Right ventricle myocardium superior (tissue), 1 donor: ENCODE data around the gene BLCAP. TPM values are rescaled to one million over a fixed set of nuclear protein-coding genes. Genes with fewer than 3 reads are reported as not detected.
"Not testable (repeated sequence)": the region's sequence is repeated elsewhere in the genome, so short reads cannot be mapped to it uniquely, and the experiment has no call there.

Experiments
- ATAC-seq: fragments of 200-7000 bp; cut with Tn5 transposase; one replicate; pipeline ENCODE4 v1.9.1; 2020; ENCODE audit warnings: mild to moderate bottlenecking; ENCODE audit not compliant: poor library complexity
- DNase-seq: peaks from one replicate; pipeline ENCODE4 v3.0.0-alpha.2; 2020
- intact Hi-C: fragments of 100-400 bp; cut with DNase I; formaldehyde crosslinking; loops from one replicate; pipeline ENCODE4 v1.11.2; 2022
- total RNA-seq: library from RNA; stranded (reverse); fragmentation: NEBNext Ultra II Directional; extraction: Animal tissue kit (Norgen Biotek cat#: 25700); gene quantifications from one replicate; pipeline ENCODE4 v1.2.1, GENCODE V29; 2021
- donor health status: DM: no; HTN: yes; CAD: no; lungs with severe emphysema.

Gene BLCAP
- total RNA-seq, 1 donor from 2014 or later, result 90.2 TPM

- DNase-seq (no peak), ATAC-seq (no peak)
- intact Hi-C loops, result loop anchor here (10.0 kb wide), 1 partner anchor 434 kb away; no protein-coding TSS in a partner anchor
Measured at GRCh38 chr20:37560629-37561028, 33.0 kb upstream of the BLCAP start.

- DNase-seq (no peak), ATAC-seq (no peak)
- intact Hi-C loops, result loop anchor here (10.0 kb wide), 1 partner anchor 435 kb away; no protein-coding TSS in a partner anchor
Measured at GRCh38 chr20:37559312-37560027, 31.8 kb upstream of the BLCAP start.

DNA sequence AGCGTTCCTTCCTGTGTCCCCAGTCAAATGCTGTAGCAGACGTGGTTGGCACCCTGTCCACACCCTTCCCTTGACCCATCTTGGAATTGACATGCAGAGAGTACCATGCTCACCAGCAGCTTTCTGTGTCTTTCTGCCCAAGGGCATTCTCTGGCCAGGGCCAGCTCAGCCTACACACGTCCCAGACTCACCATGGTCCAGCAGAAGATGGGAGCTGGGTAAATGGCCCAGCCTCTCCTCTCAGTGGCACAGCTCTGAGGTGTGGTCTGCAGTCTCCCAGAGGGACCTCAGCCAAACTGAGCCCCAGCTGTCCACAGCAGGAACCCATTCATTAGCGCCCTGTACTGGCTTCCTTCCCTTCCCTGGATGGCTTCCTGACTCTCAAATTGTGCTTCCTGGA lies 31.1 kb upstream of the BLCAP start:
- intact Hi-C loops, result no loop called here
- no peak for ATAC-seq

DNA sequence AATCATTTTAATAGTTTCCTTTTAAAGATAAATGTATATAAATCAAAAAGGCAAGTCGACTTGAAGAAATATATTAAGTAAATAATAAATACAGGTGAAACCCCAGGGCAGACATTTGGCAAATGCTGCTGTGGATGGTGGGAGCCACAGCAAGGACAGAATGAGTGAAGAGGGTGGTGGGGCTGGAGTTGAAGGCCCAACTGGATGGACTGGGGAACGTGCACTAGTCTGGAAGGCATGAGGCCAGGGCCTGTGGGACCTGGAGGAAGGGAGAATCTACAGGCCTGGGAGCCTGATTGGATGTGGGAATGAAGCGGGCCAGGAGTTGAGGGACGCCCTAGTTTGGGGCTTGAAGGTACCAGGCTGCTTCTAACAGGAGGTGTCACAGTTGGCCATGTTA lies 30.6 kb upstream of the BLCAP start:
- ATAC-seq (no peak), DNase-seq (no peak)
- intact Hi-C loops, result no loop called here

More for the DNA sequence above, 31.1 kb upstream of the BLCAP start:
- no peak for DNase-seq

DNA sequence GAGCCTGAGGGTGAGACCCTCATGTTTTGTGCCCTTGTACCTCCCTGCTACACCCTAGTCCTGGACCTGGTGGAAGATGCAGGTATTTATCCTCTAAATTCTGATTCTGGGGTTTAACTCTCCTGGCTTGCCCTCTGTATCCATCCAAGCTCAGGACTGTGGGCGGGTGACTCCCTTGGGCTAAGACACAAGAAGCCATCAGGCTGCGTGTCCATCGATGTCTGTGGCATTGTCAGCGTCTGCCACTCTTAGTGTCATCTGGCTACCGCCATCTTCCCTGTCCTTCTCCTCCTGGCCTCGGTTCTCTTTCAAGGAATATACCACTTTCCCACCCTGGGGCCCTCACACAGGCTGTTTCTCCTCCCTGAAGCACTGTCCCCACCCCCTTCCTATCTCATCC lies 28.9 kb upstream of the BLCAP start:
- intact Hi-C loops, result no loop called here
- ATAC-seq, result no peak

GRCh38 chr20:37554721-37555298 lies 27.1 kb upstream of the BLCAP start:
- intact Hi-C loops, DNase-seq, ATAC-seq: not testable (repeated sequence)

More for the DNA sequence above, 28.9 kb upstream of the BLCAP start:
- DNase-seq, result no peak

GRCh38 chr20:37552415-37552814 lies 24.7 kb upstream of the BLCAP start:
- intact Hi-C loops, result no loop called here
- DNase-seq, result no peak
- no peak for ATAC-seq

- DNase-seq, ATAC-seq, intact Hi-C loops: not testable (repeated sequence)
Measured at GRCh38 chr20:37551660-37552059, 24.0 kb upstream of the BLCAP start.

DNA sequence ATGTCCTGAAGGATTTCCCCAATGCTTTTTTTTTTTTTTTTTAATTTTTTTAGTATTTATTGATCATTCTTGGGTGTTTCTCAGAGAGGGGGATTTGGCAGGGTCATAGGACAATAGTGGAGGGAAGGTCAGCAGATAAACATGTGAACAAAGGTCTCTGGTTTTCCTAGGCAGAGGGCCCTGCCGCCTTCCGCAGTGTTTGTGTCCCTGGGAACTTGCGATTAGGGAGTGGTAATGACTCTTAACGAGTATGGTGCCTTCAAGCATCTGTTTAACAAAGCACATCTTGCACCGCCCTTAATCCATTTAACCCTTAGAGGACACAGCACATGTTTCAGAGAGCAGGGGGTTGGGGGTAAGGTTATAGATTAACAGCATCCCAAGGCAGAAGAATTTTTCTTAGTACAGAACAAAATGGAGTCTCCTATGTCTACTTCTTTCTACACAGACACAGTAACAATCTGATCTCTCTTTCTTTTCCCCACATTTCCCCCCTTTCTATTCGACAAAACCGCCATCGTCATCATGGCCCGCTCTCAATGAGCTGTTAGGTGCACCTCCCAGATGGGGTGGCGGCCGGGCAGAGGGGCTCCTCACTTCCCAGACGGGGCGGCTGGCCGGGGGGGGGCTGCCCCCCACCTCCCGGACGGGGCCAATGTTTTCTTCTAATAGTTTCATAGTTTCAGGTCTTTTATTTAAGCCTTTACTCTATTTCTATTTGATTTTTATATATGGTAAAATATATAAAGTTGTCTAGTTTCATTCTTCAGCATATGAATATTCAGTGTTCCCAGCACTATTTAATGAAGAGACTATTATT lies 22.6 kb upstream of the BLCAP start:
- ATAC-seq, intact Hi-C loops, DNase-seq: not testable (repeated sequence)

GRCh38 chr20:37547912-37548311 lies 20.2 kb upstream of the BLCAP start:
- DNase-seq (no peak), ATAC-seq (no peak)
- intact Hi-C loops, result no loop called here

DNA sequence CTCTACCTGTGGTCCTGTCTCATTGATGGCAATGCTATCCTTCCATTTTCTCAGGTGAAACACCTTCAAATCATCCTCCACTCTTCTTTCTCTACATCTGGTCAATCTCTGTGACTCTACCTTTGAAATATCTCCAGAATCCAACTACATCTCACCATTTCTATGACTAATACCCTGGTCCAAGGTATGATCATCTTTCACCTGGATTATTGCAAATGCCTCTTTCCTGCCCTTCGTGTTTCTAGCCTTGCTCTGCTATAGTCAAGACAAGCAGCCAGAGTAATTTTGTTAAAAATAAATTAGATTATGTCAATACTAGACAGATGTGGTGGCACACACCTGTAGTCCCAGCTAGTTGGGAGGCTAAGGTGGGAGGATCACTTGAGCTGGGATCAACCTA lies 17.8 kb upstream of the BLCAP start:
- ATAC-seq, result no peak
- DNase-seq, result no peak
- intact Hi-C loops, result no loop called here

GRCh38 chr20:37544386-37544785 lies 16.7 kb upstream of the BLCAP start:
- no peak for ATAC-seq
- intact Hi-C loops, result no loop called here
- no peak for DNase-seq

DNA sequence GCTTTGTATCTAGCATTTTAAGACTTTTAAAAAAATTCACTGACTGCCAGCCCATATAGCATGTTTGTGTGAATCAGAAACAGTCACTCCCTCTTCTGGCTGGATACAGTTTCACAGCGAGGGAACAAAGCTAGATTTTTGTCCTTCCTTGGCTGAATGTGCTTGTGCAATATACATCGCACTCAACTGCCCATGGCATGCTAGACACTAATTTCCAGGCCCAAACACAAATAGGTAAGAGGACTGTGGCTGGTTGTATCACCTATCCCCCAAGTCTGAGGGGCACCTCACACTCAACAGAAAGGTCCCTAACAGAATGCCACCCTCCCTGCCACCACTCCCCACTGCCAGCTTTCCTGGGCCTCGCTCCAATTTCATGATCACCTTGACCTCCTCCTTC lies 16.2 kb upstream of the BLCAP start:
- ATAC-seq (no peak), DNase-seq (no peak)
- intact Hi-C loops, result no loop called here

DNA sequence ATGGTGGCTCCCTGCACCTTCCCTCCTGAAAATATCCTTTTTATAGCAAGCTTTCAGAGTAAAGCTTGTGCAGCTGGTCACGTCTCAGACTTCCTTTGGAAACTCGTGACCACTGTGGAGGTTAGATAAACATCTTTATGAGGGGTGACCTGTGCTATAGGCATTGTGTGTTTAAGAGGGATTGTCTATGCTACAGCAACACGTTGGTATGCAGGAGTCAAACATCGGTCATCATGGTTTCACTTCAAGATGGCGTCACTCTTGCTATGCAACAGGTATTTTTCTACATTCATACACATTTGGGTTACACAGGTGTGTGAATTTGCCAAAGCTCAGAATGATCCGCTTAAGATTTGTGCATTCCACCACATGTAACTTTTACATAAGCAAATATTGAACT lies 14.6 kb upstream of the BLCAP start:
- no peak for DNase-seq
- ATAC-seq, result no peak
- intact Hi-C loops, result no loop called here

GRCh38 chr20:37541326-37541725 lies 13.7 kb upstream of the BLCAP start:
- ATAC-seq, result no peak
- no peak for DNase-seq
- intact Hi-C loops, result no loop called here

DNA sequence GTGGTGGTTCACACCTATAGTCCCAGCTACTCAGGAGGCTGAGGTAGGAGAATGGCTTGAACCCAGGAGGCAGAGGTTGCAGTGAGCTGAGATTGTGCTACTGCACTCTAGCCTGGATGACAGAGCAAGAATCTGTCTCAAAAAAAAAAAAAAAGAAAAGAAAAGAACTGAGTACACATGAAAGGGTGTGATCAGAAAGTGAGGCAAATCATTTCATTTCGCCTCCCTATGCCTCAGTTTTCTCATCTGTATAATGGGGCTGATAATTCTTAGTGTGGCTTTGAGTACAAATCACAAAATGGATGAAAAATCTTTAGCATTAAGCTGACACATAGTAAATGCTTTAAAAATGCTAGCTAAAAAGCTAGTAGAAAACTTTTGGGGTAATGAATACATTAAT lies 13.2 kb upstream of the BLCAP start:
- DNase-seq, ATAC-seq, intact Hi-C loops: not testable (repeated sequence)

DNA sequence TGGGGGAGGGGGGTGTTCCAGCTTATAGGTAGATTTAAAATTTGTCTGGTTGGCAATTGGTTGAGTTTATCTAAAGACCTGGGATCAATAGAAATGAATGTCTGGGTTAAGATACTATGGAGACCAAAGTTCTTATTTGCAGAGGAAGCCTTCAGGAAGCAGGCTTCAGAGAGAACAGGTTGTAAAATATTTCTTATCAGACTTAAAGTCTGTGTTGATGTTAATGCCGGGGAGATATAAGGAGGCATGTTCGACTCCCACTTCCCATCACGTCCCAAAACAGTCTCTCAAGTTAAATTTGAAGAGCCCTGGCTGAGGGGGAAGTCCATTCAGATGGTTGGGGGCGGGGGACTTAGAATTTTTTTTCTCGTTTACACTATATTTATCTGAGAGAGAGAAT lies 12.3 kb upstream of the BLCAP start:
- ATAC-seq (no peak), DNase-seq (no peak)
- intact Hi-C loops, result no loop called here

DNA sequence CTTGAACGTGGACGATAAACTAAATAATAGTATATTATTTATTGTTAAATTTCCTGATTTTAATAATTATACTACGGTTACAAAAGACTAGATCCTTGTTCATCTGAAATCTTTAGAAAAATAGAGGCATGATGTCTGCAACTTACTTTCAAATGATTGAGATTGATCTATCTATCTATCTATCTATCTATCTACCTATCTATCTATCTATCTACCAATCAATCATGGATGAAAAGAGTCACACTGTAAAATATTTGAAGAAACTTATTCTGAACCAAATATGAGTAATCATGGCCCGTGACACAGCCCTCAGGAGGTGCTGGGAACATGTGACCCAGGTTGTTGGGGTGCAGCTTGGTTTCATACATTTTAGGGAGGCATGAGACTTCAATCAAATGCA lies 11.7 kb upstream of the BLCAP start:
- intact Hi-C loops, result loop anchor here (5.0 kb wide), 1 partner anchor 342 kb away; no protein-coding TSS in a partner anchor
- DNase-seq (no peak), ATAC-seq (no peak)

GRCh38 chr20:37538003-37538402 lies 10.3 kb upstream of the BLCAP start:
- intact Hi-C loops, result loop anchor here (5.0 kb wide), 1 partner anchor 341 kb away; no protein-coding TSS in a partner anchor
- ATAC-seq (no peak), DNase-seq (no peak)
